ENCODE results near the gene KCNH5.

KCNH5 gene

GRCh38 chr14:62776300-62776699 lies 269.0 kb downstream of the KCNH5 start:
- H3K27ac ChIP-seq (ENCODE audit: low read depth, low read length): no peak overlapping the region
- TF ChIP-seq EZH2phosphoT487 (conservative IDR thresholded peaks at IDR 0.05; ENCODE audit: low read length) (no peak), CTCF (IDR thresholded peaks at IDR 0.05; ENCODE audit: insufficient read depth, low read length, poor library complexity, severe bottlenecking) (no peak)
- H3K79me2 ChIP-seq (ENCODE audit: insufficient read depth, low read length): no peaks in the 10 kb centered on the region
- no peaks in the 10 kb centered on the region for H4K20me1 ChIP-seq (ENCODE audit: low read depth, low read length)
- H3K4me3 ChIP-seq (ENCODE audit: insufficient read depth, low read length, poor library complexity, severe bottlenecking): no peak overlapping the region
- H3K27me3 ChIP-seq (ENCODE audit: low read length): no peaks in the 10 kb centered on the region
- H3K9me2 ChIP-seq (replicated peaks; ENCODE audit: insufficient read depth, low read length): no peaks in the 10 kb centered on the region
- H3K9ac ChIP-seq (ENCODE audit: low read length): no peak overlapping the region
- H3F3A ChIP-seq (ENCODE audit: insufficient read depth): no peaks in the 10 kb centered on the region
- H3K4me2 ChIP-seq (ENCODE audit: low read depth, low read length, poor library complexity, severe bottlenecking): no peak overlapping the region
- H3K36me3 ChIP-seq (ENCODE audit: low read length): no peaks in the 10 kb centered on the region
- no peak overlapping the region for H2AFZ ChIP-seq (ENCODE audit: low read depth, low read length, severe bottlenecking)
- no peaks in the 10 kb centered on the region for H3K9me3 ChIP-seq (ENCODE audit: insufficient read depth, low read length)

- Histone ChIP-seq H3K79me2 (ENCODE audit: insufficient read depth, low read length) (no peaks in the 10 kb centered on the region), H3K4me3 (ENCODE audit: insufficient read depth, low read length, poor library complexity, severe bottlenecking) (no peak overlapping the region), H3K9ac (ENCODE audit: low read length) (no peak overlapping the region), H2AFZ (ENCODE audit: low read depth, low read length, severe bottlenecking) (no peak overlapping the region), H3K9me3 (ENCODE audit: insufficient read depth, low read length) (no peaks in the 10 kb centered on the region), H3K4me2 (ENCODE audit: low read depth, low read length, poor library complexity, severe bottlenecking) (no peak overlapping the region), H4K20me1 (ENCODE audit: low read depth, low read length) (no peaks in the 10 kb centered on the region), H3K27ac (ENCODE audit: low read depth, low read length) (no peak overlapping the region), H3K27me3 (ENCODE audit: low read length) (no peaks in the 10 kb centered on the region), H3F3A (ENCODE audit: insufficient read depth) (no peaks in the 10 kb centered on the region), H3K9me2 (replicated peaks; ENCODE audit: insufficient read depth, low read length) (no peaks in the 10 kb centered on the region), H3K36me3 (ENCODE audit: low read length) (no peaks in the 10 kb centered on the region)
- TF ChIP-seq CTCF (IDR thresholded peaks at IDR 0.05; ENCODE audit: insufficient read depth, low read length, poor library complexity, severe bottlenecking) (no peak), EZH2phosphoT487 (conservative IDR thresholded peaks at IDR 0.05; ENCODE audit: low read length) (no peak)
Observed at GRCh38 chr14:62768753-62769152, 276.5 kb downstream of the KCNH5 start.

GRCh38 chr14:62763951-62764350 lies 281.3 kb downstream of the KCNH5 start:
- H3K4me3 ChIP-seq (ENCODE audit: insufficient read depth, low read length, poor library complexity, severe bottlenecking): no peak overlapping the region
- TF ChIP-seq EZH2phosphoT487 (conservative IDR thresholded peaks at IDR 0.05; ENCODE audit: low read length) (no peak), CTCF (IDR thresholded peaks at IDR 0.05; ENCODE audit: insufficient read depth, low read length, poor library complexity, severe bottlenecking) (no peak)
- no peaks in the 10 kb centered on the region for H3K9me3 ChIP-seq (ENCODE audit: insufficient read depth, low read length)

More at GRCh38 chr14:62763951-62764350, 281.3 kb downstream of the KCNH5 start:
- no peaks in the 10 kb centered on the region for H3F3A ChIP-seq (ENCODE audit: insufficient read depth)
- no peaks in the 10 kb centered on the region for H3K27me3 ChIP-seq (ENCODE audit: low read length)
- H3K4me2 ChIP-seq (ENCODE audit: low read depth, low read length, poor library complexity, severe bottlenecking): no peak overlapping the region
- H4K20me1 ChIP-seq (ENCODE audit: low read depth, low read length): no peaks in the 10 kb centered on the region
- H3K27ac ChIP-seq (ENCODE audit: low read depth, low read length): no peak overlapping the region
- H3K36me3 ChIP-seq (ENCODE audit: low read length): no peaks in the 10 kb centered on the region
- H2AFZ ChIP-seq (ENCODE audit: low read depth, low read length, severe bottlenecking): no peak overlapping the region
- H3K79me2 ChIP-seq (ENCODE audit: insufficient read depth, low read length): no peaks in the 10 kb centered on the region
- no peak overlapping the region for H3K9ac ChIP-seq (ENCODE audit: low read length)
- no peaks in the 10 kb centered on the region for H3K9me2 ChIP-seq (replicated peaks; ENCODE audit: insufficient read depth, low read length)
